IPS-18c (cell line): ENCODE results near the gene ACOT7.
A peak's percentile ranks its signal among the peaks of the same experiment; 100 is the strongest.

Source experiments
- H3K4me3 ChIP-seq: 2 replicates; pipeline ENCODE4 v1.7.0; 2013; ENCODE audit warnings: low read depth, mild to moderate bottlenecking, low read length, moderate library complexity; ENCODE audit not compliant: insufficient read depth
- H3K9me3 ChIP-seq: one replicate; pipeline ENCODE4 v1.6.1; 2013; ENCODE audit warnings: mild to moderate bottlenecking, low read length, moderate library complexity; ENCODE audit not compliant: control insufficient read depth, insufficient read depth

The ACOT7 gene

DNA sequence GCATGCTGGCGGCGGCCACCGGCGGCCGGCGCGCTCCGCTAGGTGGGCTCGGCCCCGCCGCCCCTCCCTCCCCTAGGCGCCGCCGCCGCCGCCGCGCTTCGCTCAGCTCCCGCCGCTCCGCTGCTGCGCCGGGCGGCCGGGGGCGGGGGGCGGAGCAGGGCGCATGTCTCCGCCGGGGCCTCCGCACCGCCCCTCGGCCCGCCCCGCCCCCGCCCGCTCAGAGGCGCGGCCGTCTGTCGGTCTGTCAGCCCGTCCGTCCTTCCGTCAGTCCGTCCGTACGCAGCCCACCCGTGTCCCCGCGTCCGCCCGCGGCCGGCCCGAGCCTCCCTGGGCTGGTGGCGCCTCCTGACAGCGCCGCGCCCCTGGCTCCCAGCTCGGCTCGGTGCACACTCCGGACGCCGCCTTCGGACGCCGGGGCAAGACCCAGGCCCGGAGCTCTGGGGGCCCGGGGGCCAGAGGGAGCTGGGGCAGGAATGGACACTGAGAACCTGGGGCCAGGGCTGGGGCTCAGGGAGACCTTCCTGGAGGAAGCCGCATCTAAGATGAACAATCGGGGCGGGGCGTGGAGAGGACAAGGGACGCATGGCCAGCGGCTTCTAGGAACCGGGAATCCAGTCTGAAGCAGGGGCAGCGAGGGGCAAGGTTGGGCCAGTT, 132.5 kb downstream of the ACOT7 start, which contains the start of gene GPR153:
TSS of gene GPR153 (minus strand) at position 138 of the 654 bp plus-strand sequence. CDS start 6,193 bp downstream, outside the sequence.
- H3K9me3 ChIP-seq, result peaks cover 2% of the 10 kb centered on the region
- H3K4me3 ChIP-seq, result peak within 1 kb of the TSS; percentile 72

DNA sequence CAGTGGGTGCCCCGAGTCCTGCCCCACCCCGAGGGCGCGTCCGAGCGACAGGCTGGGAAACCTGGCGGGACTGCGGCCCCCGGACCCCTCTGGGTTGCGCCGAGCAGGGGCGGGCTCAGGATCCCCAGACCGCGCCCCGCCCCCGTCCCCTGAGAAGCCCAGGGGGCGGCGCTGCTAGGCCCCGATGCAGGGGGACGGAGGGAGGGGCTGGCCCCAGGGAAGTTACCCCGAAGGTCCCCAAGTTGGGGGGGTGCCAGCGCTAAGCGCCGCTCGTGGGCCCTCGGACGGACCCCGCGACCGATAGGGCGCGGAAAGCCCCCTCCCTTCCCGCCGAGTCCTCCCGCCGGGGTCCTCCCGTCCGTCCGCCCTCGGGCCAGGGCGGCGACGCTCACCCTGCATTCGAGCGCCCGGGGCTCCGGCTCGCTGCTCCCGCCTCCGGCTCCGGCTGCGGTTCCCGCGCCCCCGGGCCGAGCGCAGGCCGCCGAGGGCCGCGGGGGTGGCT, 133.1 kb downstream of the ACOT7 start:
- H3K4me3 ChIP-seq, result peak overlapping the region; percentile 72

DNA sequence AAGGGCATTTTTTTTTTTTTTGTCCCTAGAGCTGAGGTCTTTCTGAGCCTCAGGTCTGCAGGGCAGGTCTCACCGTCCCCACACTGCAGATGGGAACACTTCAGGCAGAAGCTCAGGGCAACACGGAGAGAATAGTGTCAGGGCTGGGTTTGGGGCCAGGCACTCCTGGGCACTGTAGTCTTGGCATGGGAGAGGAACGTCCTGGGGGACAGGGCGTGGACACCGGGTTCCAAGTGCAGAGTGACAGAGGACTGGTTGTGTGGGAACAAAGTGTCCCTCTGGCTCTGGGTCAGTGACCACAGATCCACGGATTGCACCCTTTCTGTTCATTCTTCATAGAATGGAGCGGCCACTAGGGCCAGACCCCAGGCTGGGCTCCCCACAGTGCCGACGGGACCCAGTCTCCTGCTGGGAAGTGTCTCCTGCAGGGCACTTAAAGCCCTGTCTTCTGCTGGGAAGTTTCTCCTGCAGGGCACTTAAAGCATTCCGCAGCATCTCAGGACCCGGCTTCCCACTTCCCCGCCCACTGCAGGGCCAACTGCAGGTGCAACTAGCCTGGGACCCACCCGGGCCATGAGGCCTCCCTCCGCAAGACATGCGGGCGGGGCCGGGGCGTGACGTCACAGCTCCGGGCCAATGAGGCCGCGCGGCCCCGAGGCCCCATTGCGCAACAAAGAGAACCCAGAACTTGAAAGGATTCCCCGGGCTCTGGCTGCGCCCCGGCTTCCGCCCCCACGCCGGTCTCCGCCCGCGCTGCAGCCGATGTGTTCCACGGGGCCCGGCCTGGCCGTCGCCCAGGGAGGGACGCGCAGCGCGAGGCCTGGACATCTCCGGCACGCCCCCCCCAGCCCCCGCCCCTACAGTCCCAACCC, 133.8 kb downstream of the ACOT7 start:
- Histone ChIP-seq H3K4me3 (peak overlapping the region; percentile 72; the same call in 1 of the 2 replicates), H3K9me3 (peaks cover 2% of the 10 kb centered on the region)

More for the DNA sequence above, 133.1 kb downstream of the ACOT7 start:
- H3K9me3 ChIP-seq, result peaks cover 2% of the 10 kb centered on the region

DNA sequence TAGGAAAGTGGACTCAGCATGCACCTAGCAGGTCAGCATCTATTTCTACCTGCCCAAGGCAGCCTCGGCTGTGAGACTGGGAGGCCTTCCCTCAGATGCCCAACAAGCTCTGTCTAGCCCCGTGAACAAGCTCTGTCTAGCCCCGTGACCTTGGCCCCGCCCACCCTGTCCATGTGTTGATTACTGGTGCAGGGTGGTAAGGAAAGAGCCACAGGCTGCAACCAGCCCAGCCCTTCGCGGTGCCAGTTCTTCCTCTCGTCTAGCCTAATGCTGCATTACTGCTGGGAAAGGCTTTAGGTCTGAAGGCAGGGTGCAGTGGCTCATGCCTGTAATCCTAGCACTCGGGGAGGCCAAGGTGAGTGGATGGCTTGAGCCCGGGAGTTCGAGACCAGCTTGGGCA, 134.9 kb downstream of the ACOT7 start:
- H3K9me3 ChIP-seq, result no peaks in the 10 kb centered on the region
- no peak overlapping the region for H3K4me3 ChIP-seq

DNA sequence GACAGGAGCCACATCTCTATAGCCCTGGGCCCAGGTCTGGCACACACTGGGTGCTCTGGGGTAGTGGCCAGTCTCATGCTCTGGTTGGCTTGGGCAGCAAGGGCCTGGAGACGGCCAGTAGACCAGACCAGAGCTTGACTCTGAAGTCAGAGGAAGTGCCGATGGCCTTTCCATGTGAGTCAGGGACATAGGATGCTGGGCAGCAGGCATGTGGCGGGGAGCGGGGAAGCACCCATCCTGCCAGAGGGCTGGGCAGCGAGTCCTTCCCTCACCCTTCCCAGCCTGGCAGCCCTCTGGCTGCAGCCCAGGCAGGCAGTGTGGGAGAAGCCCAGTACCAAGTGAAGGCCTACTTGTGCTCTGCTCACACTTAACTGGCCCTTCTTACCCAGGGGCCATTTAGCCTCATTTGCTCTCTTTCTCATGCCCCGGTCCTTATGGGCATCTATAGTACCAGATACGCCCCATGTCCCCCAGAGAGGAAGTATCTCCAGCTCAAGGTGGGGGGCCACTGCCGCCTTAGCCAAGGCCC, 136.0 kb downstream of the ACOT7 start:
- no peaks in the 10 kb centered on the region for H3K9me3 ChIP-seq
- H3K4me3 ChIP-seq, result no peak overlapping the region

DNA sequence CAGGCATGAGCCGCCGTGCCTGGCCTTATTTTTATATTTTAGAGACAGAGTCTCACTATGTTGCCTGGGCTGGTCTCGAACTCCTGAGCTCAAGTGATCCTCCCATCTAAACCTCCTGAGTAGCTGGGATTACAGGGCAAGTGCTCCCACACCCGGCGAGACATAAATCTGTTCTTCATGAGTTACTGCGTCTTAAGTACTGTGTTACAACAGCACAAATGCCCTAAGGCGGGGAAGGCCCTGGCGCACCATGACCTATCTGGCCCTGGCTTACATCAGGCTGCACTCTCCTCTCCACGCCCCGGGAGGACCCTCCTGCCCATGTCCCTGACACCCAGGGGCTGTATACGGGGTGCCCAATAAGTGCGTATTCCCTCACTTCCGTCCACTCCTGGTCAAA, 136.9 kb downstream of the ACOT7 start:
- Histone ChIP-seq H3K4me3 (no peak overlapping the region), H3K9me3 (no peaks in the 10 kb centered on the region)

DNA sequence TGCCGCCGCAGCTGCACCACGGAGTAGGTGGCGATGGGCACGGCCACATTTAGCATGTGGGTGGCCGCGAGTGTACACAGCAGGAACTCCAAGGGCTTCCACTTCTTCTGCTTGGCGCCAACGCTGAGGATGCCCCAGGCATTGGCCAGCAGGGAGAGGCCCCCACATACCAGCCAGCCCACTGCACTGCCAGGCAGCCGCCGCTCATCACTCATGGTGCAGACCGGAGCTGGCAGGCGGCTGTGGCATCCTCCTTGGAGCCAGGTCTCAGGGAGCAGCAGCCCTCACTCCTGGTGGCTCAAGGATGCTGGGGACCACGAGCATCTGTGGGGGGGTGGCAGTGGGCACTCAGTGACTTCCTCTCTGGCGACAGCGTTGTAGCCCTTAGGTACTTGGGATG, 138.9 kb downstream of the ACOT7 start:
- Histone ChIP-seq H3K4me3 (no peak overlapping the region), H3K9me3 (no peaks in the 10 kb centered on the region)

DNA sequence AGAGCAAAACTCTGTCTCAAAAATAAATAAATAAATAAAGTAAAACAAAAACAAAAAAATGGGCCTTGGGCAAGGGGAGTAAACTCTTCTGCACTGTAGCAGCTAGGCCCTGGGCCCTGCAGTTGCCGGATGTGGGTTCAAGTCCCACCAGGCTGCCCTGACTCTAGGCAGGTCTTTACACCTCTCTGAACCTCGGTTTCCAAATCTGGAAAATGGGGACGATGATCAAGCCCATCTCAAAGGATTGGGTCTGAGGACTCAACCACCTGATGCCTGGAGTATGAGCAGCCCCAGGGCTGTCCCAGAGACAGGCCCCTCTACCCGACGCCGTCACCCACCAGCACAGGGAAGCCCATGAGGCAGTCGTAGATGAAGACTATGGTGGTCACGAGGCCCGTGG, 140.2 kb downstream of the ACOT7 start:
- no peak overlapping the region for H3K4me3 ChIP-seq
- H3K9me3 ChIP-seq, result no peaks in the 10 kb centered on the region

DNA sequence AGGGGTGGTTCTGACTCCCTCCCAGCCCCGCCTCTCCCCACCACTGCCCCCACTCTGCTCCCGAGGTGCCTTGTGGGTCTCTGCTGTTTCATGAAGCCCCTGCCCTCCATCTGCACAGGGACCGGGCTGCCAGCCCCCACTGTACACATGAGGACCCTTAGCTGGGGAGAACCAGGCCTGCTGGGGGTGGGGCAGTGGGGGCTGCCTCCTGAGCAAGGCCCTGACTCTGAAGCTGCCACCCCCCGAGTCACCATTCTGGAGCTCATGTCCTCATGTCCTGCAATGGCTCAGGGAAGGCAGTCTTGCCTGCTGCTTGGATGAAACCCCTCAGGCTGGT, 141.2 kb downstream of the ACOT7 start:
- Histone ChIP-seq H3K4me3 (no peak overlapping the region), H3K9me3 (no peaks in the 10 kb centered on the region)

DNA sequence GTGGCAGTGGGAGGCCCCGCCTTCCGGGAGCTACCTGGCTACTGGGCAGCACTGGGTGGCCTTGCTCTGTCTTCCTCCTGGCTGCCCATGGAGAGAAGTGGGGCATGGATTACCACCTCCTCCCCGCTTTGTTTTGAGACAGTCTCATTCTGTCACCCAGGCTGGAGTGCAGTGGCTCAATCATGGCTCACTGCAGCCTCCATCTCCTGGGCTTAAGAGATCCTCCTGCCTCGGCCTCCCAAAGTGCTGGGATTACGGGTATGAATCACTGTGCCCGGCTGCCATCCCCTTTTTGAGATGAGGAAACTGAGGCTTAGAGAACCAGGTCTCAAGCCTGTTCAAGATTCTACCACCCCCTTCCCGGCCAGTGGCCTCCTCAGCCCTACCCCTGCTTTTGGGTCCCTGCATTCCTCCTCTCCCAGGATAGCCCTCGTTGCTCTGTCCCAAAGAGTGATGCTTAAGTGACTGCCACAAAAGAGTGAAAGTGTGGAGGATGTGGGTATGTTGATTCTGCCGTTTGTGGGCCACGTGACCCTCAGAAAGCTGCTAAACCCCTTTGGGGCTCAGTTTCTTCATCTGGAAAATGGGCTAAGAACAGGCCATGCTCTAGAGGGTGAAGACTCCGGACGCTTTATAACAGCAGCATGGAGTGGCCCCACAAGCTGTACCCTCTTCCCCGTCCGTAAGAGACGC, 141.7 kb downstream of the ACOT7 start:
- H3K4me3 ChIP-seq, result no peak overlapping the region
- no peaks in the 10 kb centered on the region for H3K9me3 ChIP-seq

DNA sequence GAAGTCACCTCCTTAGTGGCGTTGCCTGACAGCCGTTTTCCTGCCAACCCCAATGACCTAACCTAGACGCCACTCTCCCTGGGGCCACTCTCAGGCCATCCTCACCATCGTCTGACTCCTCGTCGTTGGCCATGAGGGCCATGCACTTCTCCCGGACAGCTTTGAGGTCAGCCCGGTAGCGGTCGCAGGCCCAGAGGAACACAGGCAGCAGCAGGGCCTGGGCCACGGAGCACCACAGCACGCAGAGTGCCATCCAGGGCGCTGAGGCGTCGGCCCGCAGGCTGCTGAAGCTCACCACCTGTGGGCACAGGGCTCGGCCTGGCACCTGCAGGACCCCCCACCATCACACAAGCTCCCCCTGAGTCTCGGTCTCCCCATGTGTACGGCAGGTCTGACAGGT, 142.3 kb downstream of the ACOT7 start:
- no peak overlapping the region for H3K4me3 ChIP-seq
- H3K9me3 ChIP-seq, result no peaks in the 10 kb centered on the region

DNA sequence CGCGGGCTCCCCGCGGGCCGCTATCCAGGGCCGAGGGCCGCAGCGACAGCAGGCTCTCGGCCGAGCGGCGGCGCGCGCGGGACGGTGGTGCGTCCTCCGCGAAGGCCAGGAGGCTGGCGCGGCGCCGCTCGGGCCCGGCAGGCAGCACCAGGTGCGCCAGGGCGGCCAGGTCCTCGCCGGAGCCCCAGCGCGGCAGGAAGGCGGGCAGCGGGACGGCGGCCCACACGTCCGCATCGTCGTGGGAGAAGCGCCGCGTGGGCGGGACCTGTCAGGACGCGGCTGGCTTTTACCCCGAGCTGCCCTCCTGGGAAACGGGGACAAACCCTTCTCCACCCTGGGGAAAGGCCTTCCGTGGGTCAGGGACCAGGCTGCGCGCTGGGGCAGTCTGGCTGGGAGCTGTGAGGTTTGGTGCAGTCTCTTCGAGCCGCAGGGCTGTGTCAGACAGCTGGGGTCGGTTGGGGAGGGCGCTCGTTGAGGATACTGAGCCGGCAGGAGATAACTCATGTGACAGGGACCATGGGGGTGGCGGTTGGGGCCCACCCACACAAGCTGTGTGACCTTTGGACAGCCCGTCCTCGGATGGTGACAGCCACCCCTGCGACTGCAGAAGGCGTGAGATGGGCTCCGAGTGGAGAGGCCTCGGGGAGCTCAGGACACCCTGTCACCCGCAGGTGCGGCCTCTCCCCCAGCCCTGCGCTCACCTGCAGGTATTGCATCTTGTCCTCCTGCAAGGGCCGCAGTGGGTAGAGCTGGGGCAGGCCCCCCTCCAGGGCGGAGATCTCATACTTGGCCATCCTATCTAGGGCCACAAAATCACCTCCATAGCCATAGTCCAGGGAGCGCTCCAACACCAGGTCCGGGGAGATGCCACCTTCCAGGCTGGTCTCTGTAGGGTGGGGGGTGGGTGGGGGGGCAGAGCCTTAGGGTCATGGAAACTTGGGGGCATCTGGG, 143.6 kb downstream of the ACOT7 start:
- Histone ChIP-seq H3K9me3 (no peaks in the 10 kb centered on the region), H3K4me3 (peak overlapping the region; percentile 15; the same call in 1 of the 2 replicates)

DNA sequence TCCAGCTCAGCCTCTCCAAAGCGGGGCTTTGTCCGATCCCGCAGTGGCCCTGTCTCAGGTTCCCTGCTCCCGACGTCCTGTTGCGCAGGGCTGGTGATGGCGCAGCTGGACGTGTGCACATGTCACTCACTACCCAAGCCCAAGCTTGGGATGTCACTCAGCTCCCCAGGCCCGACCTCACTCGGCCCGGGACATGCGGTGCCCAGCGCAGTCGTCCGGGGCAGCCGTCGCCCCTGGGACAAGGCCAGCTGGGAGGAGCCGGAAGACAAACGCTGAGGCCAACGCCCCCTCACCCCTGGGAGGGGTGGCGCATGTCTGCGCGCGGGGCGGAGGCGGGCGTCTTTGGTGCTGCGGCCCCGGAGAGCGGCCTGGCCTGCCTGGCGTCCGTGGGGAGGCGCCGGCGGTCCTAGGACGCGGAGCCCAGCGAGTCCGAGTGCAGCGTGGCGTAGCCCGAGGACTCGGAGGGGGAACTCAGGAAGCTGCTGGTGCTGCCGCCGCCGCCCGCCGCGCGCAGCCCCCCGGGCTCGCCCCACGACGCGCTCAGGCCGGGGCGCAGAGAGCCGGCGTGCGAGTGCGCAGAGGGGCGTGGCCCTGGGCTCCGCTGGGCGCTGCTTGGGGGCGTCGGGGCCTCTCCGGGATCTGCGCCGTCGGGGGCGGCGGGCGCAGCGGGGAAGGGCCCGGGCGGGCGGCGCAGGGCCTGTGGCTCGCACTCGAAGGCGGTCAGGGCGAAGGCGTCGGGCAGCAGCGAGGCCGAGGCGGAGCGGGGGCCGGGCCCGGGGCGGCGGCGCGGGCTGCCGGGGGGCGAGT, 144.4 kb downstream of the ACOT7 start:
- H3K9me3 ChIP-seq, result no peaks in the 10 kb centered on the region
- H3K4me3 ChIP-seq, result peak overlapping the region; percentile 36; the same call in 1 of the 2 replicates

DNA sequence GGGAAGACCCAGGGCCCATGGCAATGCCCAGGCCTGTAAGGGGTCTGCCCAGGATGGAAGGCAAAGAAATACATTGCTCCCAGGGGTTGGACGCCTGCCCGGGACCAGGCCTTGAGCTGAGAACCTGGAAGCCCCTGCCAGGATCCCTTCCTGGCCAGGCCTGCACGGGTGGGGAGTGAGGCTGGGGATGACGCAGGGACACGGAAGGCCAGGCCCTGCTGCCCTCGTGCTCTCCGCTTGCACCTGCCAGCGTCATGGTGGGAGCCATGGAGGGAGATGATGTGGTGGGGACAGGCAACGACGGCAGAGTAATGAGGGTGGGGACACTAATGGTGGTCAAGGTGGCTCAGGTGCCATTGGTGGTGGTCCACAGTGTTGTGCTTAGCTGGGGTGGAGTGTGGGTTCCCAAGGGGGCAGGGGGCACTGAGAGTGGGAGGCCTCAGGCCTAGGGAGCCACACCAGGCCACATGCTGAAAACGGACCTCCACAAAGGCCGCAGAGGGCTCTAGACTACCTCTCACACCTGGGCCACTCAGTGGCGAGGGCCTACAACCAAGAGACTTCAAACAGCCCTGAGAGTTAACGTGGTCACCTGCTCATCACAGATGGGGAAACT, 145.3 kb downstream of the ACOT7 start:
- H3K4me3 ChIP-seq, result no peak overlapping the region
- no peaks in the 10 kb centered on the region for H3K9me3 ChIP-seq

DNA sequence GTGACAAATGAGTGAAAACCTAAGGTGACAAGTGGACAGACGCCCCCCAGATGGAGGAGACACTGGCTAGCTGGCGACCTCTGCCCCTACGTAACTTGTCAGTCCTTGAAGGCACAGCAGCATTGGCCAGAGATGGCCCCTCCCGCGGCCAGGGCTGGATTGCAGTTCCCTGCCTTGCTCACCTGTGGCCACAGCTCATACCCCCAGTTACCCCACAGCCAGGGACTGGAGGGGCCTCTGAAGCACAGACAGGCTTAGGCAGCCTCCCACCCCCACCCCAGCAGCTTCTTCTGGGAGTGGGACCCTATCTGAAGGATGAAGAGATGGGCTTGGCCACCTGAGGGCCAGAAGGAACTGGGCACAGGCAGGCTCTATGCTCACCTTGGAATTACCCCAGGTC, 145.9 kb downstream of the ACOT7 start:
- no peak overlapping the region for H3K4me3 ChIP-seq

More for the DNA sequence above, 145.9 kb downstream of the ACOT7 start:
- no peaks in the 10 kb centered on the region for H3K9me3 ChIP-seq
